Keratinocyte (primary cell): ENCODE data around the gene INSR. TPM values are rescaled to one million over a fixed set of nuclear protein-coding genes. Genes with fewer than 3 reads are reported as not detected.
A peak's percentile ranks its signal among the peaks of the same experiment; 100 is the strongest.

Experiments used
- DNase-seq: peaks from one replicate; pipeline ENCODE4 v3.0.0-alpha.2; 2011; ENCODE audit warnings: low read depth, missing footprints, low spot score
- FAIRE-seq: peaks from 2 replicates; lab custom pipeline; 2011; peaks lifted over from hg19 to GRCh38; lab: Jason Lieb, UNC
- H2AFZ ChIP-seq: 2 replicates; pipeline ENCODE4 v1.6.0; 2012; ENCODE audit warnings: low read length, control low read depth, inconsistent platforms; ENCODE audit not compliant: control insufficient read depth
- H3K27ac ChIP-seq: 2 replicates; pipeline ENCODE4 v1.5.1; 2011; ENCODE audit warnings: low read length; ENCODE audit not compliant: control insufficient read depth, insufficient read depth
- H3K27me3 ChIP-seq: 3 replicates; pipeline ENCODE4 v1.6.0; 2011; ENCODE audit warnings: low read length; ENCODE audit not compliant: control insufficient read depth, insufficient read depth; ENCODE audit errors: extremely low read depth
- H3K36me3 ChIP-seq, 2 experiments: 2 replicates in 1 of 2; 3 replicates in 1 of 2; pipeline ENCODE4 v1.5.1; 2011; ENCODE audit warnings: low read length in 2 of 2, mild to moderate bottlenecking in 1 of 2; ENCODE audit not compliant: control insufficient read depth in 2 of 2, insufficient read depth in 2 of 2; ENCODE audit errors: extremely low read depth in 1 of 2
- H3K4me1 ChIP-seq: 3 replicates; pipeline ENCODE4 v1.5.1; 2011; ENCODE audit warnings: low read length; ENCODE audit not compliant: control insufficient read depth, insufficient read depth; ENCODE audit errors: extremely low read depth
- H3K4me2 ChIP-seq: 3 replicates; pipeline ENCODE4 v1.6.0; 2011; ENCODE audit warnings: low read depth, low read length; ENCODE audit not compliant: control insufficient read depth, insufficient read depth; ENCODE audit errors: extremely low read depth
- H3K4me3 ChIP-seq, 3 experiments: fragments of 200-600 bp in 1 of 3; sonication (generic) in 1 of 3; 2 replicates in 2 of 3; 3 replicates in 1 of 3; pipeline ENCODE4 v1.5.1; 2011 to 2016; ENCODE audit warnings: low read length in 3 of 3, mild to moderate bottlenecking in 3 of 3, control low read depth in 2 of 3, inconsistent platforms in 1 of 3, low read depth in 1 of 3, mixed read lengths in 1 of 3, mixed run types in 1 of 3, moderate library complexity in 1 of 3; ENCODE audit not compliant: control insufficient read depth in 2 of 3, insufficient read depth in 2 of 3; ENCODE audit errors: extremely low read depth in 1 of 3
- H3K79me2 ChIP-seq: 2 replicates; pipeline ENCODE4 v1.6.0; 2012; ENCODE audit warnings: low read length; ENCODE audit not compliant: control insufficient read depth, insufficient read depth
- H3K9ac ChIP-seq: 3 replicates; pipeline ENCODE4 v1.6.0; 2011; ENCODE audit warnings: low read length; ENCODE audit not compliant: control insufficient read depth, insufficient read depth; ENCODE audit errors: extremely low read depth
- H3K9me1 ChIP-seq: 3 replicates; pipeline ENCODE4 v1.6.0; 2011; ENCODE audit warnings: low read length; ENCODE audit not compliant: control insufficient read depth, insufficient read depth; ENCODE audit errors: extremely low read depth
- H3K9me3 ChIP-seq: 2 replicates; pipeline ENCODE4 v1.5.1; 2012; ENCODE audit warnings: low read depth, low read length; ENCODE audit not compliant: control insufficient read depth
- H4K20me1 ChIP-seq: 3 replicates; pipeline ENCODE4 v1.6.0; 2011; ENCODE audit warnings: low read length; ENCODE audit not compliant: control insufficient read depth, insufficient read depth; ENCODE audit errors: extremely low read depth
- EZH2 ChIP-seq: IDR thresholded peaks from one replicate; pipeline ENCODE4 v1.6.1; 2012; ENCODE audit warnings: inconsistent platforms, mild to moderate bottlenecking, low read length, moderate library complexity
- dilution Hi-C: fragments of 300-500 bp; cut with MboI; formaldehyde crosslinking; loops from one replicate; pipeline ENCODE4 v1.7.0; 2020; ENCODE audit warnings: low sequenced_read_pairs; ENCODE audit not compliant: extremely low pct_ligation_motif_present
- polyA plus RNA-seq, 5 experiments: library from polyadenylated mRNA; depleted of rRNA in 3 of 5; stranded (reverse) in 3 of 5; stranded (forward) in 1 of 5; unstranded in 1 of 5; fragments of >200 nt; gene quantifications; 1 replicate in 1 of 5; 2 replicates in 3 of 5; 3 replicates in 1 of 5; pipeline versions ENCODE4 v1.2.1 to v1.2.3, GENCODE V29; 2011 to 2012; ENCODE audit warnings: missing spikeins in 2 of 5, low read depth in 1 of 5, low replicate concordance in 1 of 5
- TF ChIP-seq, protein P1 (sequence below), 3 experiments: IDR thresholded peaks in 1 of 3; conservative IDR thresholded peaks in 1 of 3; optimal IDR thresholded peaks in 1 of 3; 2 replicates in 2 of 3; 3 replicates in 1 of 3; pipeline versions ENCODE3 to v1.5.1; 2011; ENCODE audit warnings: low read length in 3 of 3, mild to moderate bottlenecking in 3 of 3, moderate library complexity in 2 of 3, control low read depth in 1 of 3, inconsistent platforms in 1 of 3; ENCODE audit not compliant: insufficient read depth in 2 of 3; ENCODE audit errors: extremely low read depth in 1 of 3

Gene INSR
- polyA plus RNA-seq, 1 donor (not counting 4 experiments of a cell fraction or from before 2014, with no cell fraction given), result 1.2 TPM

DNA sequence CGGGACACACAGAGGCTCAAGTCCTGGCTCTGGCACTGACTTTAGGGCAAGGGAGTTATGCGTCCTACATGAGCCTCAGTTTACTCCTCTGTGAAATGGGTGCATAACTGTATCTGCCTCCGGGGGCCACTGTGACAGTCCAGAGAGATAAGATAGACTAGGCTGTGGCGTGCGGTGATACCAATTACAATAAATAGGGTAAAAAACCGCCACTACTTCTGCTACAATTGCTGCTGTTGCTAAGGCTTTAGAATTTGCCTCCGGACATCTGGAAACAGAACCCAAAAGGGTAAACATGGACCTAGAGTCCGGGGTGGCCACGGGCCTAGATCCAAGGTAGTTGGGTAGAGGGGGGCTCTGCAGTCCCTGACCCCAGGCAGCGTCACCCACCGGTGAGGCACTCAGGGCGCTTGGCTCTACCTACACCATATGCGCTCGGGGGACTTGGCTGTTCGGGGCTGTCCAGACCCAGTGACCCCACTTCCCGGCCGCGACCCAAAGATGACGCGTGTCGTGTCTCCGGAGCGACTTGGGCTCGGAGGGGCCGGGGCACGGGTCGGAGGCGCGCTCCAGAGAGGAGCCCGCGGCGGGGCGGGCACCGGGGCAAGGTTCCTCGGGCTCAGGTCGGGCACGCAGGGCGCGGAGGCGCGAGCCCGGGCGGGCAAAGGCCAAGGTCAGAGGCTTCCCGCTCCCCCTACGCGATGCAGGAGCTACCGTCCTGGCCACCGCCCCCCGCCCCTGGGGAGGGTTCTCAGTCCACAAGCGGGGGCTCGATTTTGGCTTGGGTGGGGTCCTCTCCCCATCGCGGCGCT lies 1.1 kb downstream of the INSR start:
- dilution Hi-C loops, result no loop called here
- Histone ChIP-seq H3K9me1 (no peaks in the 10 kb centered on the region), H3K9me3 (no peaks in the 10 kb centered on the region), H3K9ac (peak overlapping the region; percentile 9), H4K20me1 (no peaks in the 10 kb centered on the region), H3K4me2 (peak overlapping the region; percentile 69), H3K27me3 (peaks cover 18% of the 10 kb centered on the region), H3K79me2 (no peaks in the 10 kb centered on the region), H3K4me3 (peak overlapping the region; percentile 50 to 64 (median 51)), H3K27ac (no peak overlapping the region), H3K36me3 (no peaks in the 10 kb centered on the region), H3K4me1 (peaks cover 3% of the 10 kb centered on the region), H2AFZ (peak overlapping the region; percentile 30)
- DNase-seq (no peak), FAIRE-seq (no peak)
- TF ChIP-seq, protein P1, sequence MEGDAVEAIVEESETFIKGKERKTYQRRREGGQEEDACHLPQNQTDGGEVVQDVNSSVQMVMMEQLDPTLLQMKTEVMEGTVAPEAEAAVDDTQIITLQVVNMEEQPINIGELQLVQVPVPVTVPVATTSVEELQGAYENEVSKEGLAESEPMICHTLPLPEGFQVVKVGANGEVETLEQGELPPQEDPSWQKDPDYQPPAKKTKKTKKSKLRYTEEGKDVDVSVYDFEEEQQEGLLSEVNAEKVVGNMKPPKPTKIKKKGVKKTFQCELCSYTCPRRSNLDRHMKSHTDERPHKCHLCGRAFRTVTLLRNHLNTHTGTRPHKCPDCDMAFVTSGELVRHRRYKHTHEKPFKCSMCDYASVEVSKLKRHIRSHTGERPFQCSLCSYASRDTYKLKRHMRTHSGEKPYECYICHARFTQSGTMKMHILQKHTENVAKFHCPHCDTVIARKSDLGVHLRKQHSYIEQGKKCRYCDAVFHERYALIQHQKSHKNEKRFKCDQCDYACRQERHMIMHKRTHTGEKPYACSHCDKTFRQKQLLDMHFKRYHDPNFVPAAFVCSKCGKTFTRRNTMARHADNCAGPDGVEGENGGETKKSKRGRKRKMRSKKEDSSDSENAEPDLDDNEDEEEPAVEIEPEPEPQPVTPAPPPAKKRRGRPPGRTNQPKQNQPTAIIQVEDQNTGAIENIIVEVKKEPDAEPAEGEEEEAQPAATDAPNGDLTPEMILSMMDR (optimal IDR thresholded peaks at IDR 0.05 in 1 of 3, IDR thresholded peaks at IDR 0.05 in 1 of 3, conservative IDR thresholded peaks at IDR 0.05 in 1 of 3; ENCODE audit: extremely low read depth in 1 of 3, insufficient read depth in 2 of 3, low read length in 3 of 3), result no peak
- peak; percentile 67 for TF ChIP-seq EZH2

DNA sequence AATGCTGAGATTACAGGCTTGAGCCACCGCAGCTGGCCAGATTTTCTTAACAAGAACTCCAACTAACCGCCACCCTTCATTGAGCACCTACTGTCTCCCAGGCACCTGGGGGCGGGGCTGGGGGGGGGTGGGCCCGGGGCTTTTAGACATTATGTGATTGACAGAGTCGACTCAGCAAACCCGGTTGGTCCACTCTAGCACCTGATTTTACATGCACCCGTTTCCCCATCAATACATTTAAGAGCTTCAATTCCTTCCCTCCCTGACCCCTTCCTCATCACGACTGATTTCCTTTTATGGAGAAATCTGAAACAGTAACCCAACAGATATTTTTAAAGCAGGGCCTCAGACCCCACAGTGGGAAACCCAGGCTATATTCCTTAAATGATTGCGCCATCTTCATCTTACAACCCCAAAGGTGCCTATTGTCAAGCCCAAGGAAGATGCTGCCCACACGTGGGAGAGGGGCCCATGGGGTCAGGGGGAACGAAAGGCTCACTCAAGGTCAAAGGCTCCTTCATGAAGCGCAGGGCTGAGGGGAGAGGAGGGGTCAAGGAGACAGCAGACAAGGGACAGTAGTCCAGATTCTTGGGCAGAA lies 1.8 kb downstream of the INSR start:
- dilution Hi-C loops, result no loop called here

More for the DNA sequence above, 1.8 kb downstream of the INSR start:
- FAIRE-seq, result no peak
- Histone ChIP-seq H3K27ac (no peak overlapping the region), H3K9ac (no peak overlapping the region), H3K9me1 (no peaks in the 10 kb centered on the region), H2AFZ (no peak overlapping the region), H3K4me2 (no peak overlapping the region), H3K36me3 (no peaks in the 10 kb centered on the region), H3K79me2 (no peaks in the 10 kb centered on the region), H4K20me1 (no peaks in the 10 kb centered on the region), H3K4me1 (peaks cover 3% of the 10 kb centered on the region), H3K9me3 (no peaks in the 10 kb centered on the region), H3K27me3 (peaks cover 18% of the 10 kb centered on the region), H3K4me3 (no peak overlapping the region)
- TF ChIP-seq, protein P1 (optimal IDR thresholded peaks at IDR 0.05 in 1 of 3, IDR thresholded peaks at IDR 0.05 in 1 of 3, conservative IDR thresholded peaks at IDR 0.05 in 1 of 3; ENCODE audit: extremely low read depth in 1 of 3, insufficient read depth in 2 of 3, low read length in 3 of 3), result no peak
- no peak for TF ChIP-seq EZH2
- DNase-seq, result no peak
